Spleen (tissue), 11 donors: ENCODE measurements around the gene REC8. TPM values are rescaled to one million over a fixed set of nuclear protein-coding genes. Genes with fewer than 3 reads are reported as not detected.

Source experiments
- DNase-seq: peaks from one replicate; pipeline ENCODE4 v3.0.0-alpha.2; 2020
- H3K27ac ChIP-seq, 8 donors: fragments of 200-600 bp; sonication (generic) in 7 of 8; 1 replicate in 4 of 8; 2 replicates in 4 of 8; pipeline versions ENCODE4 v1.5.0 to v1.8.0; 2016 to 2021; ENCODE audit warnings: inconsistent platforms in 4 of 8, mild to moderate bottlenecking in 4 of 8, moderate library complexity in 1 of 8
- H3K27me3 ChIP-seq, 7 donors: fragments of 200-600 bp; sonication (generic) in 6 of 7; replicated peaks in 1 of 7; 1 replicate in 4 of 7; 2 replicates in 3 of 7; pipeline versions ENCODE4 v1.5.0 to v1.8.0; 2016 to 2021; ENCODE audit warnings: inconsistent platforms in 3 of 7, mild to moderate bottlenecking in 1 of 7
- H3K36me3 ChIP-seq, 6 donors: fragments of 200-600 bp; sonication (generic) in 5 of 6; 1 replicate in 4 of 6; 2 replicates in 2 of 6; pipeline versions ENCODE4 v1.5.0 to v1.8.0; 2016 to 2021; ENCODE audit warnings: inconsistent platforms in 2 of 6
- H3K4me1 ChIP-seq, 6 donors: fragments of 200-600 bp; sonication (generic) in 5 of 6; 1 replicate in 3 of 6; 2 replicates in 3 of 6; pipeline versions ENCODE4 v1.5.0 to v1.8.0; 2016 to 2021; ENCODE audit warnings: inconsistent platforms in 3 of 6
- H3K4me3 ChIP-seq, 8 donors: fragments of 200-600 bp; sonication (generic) in 7 of 8; 1 replicate in 4 of 8; 2 replicates in 4 of 8; pipeline versions ENCODE4 v1.5.0 to v1.8.0; 2016 to 2021; ENCODE audit warnings: inconsistent platforms in 4 of 8, mild to moderate bottlenecking in 4 of 8, moderate library complexity in 2 of 8
- H3K9me3 ChIP-seq, 8 donors: fragments of 200-600 bp; sonication (generic) in 7 of 8; 1 replicate in 4 of 8; 2 replicates in 4 of 8; pipeline versions ENCODE4 v1.5.0 to v1.8.0; 2016 to 2021; ENCODE audit warnings: inconsistent platforms in 4 of 8
- POLR2A ChIP-seq, 3 donors: fragments of 450-650 bp; IDR thresholded peaks; one replicate each; pipeline ENCODE4 v1.5.1; 2017; ENCODE audit warnings: antibody characterized with exemption in 3 of 3, mild to moderate bottlenecking in 1 of 3
- POLR2AphosphoS5 ChIP-seq, 3 donors: sonication (generic); formaldehyde crosslinking; IDR thresholded peaks; one replicate each; pipeline ENCODE4 v1.5.1; 2017; ENCODE audit warnings: antibody characterized with exemption in 3 of 3
- WGBS, 5 donors: extraction: QIAGEN DNeasy Blood & Tissue Kit in 3 of 5; methylation state at CpG; one replicate each; pipeline versions ENCODE4 v1.1.5 to v1.1.7; 2013 to 2018; 5-methylcytosine and 5-hydroxymethylcytosine counted together
- intact Hi-C: fragments of 100-400 bp; cut with DNase I; formaldehyde crosslinking; loops from one replicate; pipeline ENCODE4 v1.15.0; 2023; ENCODE audit warnings: low total_unique reads
- polyA plus RNA-seq, 3 donors: library from polyadenylated mRNA; stranded (reverse); fragments of 200-250 nt; gene quantifications; one replicate each; pipeline ENCODE4 v1.2.1, GENCODE V29; 2013
- total RNA-seq, 7 donors: library from RNA; depleted of rRNA in 3 of 7; stranded (reverse); fragments of >200 nt in 3 of 7; fragmentation: NEBNext Ultra II Directional in 4 of 7; extraction: Animal tissue kit (Norgen Biotek cat#: 25700) in 4 of 7; gene quantifications; one replicate each; pipeline versions ENCODE4 v1.1.0 to v1.2.1, GENCODE V29; 2016 to 2021
- TF ChIP-seq, protein P1 (sequence below), 11 experiments: fragments of 200-600 bp in 7 of 11; fragments of 450-650 bp in 4 of 11; sonication (generic) in 4 of 11; IDR thresholded peaks in 8 of 11; conservative IDR thresholded peaks in 3 of 11; 1 replicate in 7 of 11; 2 replicates in 4 of 11; pipeline versions ENCODE4 v1.4.0 to v1.8.0; 2016 to 2021; ENCODE audit warnings: antibody characterized with exemption in 11 of 11, inconsistent platforms in 4 of 11, mild to moderate bottlenecking in 1 of 11
- donor health status: healthy with polysubstance abuse.
- donor health status: DM: no; HTN: no; CAD: no; lungs with moderate emphysema.
- donor health status: DM: no; HTN: no; CAD: no.
- donor health status: Bipolar disorder and iron deficiency.
- donor health status: healthy.
- donor health status: DM: no; HTN: no; CAD: no.
- donor health status: DM: yes; HTN: yes; CAD: no.

REC8 gene
- total and polyA plus RNA-seq, 10 donors = 23.5 to 51.6 (median 40.2) TPM

DNA sequence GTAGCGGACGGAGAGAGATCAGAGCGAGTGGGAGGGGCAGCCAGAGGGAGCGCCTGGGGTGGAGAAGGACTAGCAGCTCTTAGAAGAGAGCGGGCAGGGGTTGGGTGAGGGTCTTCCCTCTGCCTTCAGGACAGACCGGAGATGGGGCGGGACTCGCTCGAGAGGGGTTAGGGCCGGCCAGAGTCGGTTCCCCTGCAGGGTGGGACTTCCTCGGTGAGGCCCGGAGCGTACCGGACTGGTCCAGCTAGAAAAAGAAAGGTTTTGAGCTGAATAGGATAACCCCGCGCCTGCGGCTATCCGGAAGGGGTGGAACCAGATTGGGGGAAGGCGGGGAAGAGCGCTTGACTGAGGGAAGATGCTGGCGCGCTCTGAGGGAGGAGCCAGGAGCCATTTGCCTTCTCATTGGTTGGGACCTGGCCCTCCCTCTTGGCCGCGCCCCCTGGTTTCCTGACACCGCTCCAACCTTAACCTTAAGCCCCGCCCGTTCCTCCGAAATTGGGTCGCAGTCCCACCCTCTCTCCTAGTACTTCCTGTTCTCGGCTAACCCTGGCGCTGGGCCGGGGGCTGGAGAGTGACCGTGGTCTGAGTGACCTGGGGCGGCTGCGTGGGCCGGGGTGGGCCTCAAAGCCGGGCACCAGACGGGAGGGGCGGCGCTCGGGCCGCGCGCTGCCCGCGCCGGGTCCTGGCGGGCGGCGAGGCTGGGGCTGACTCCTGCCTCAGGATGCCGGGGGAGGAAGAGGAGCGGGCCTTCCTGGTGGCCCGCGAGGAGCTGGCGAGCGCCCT, 24.7 kb upstream of the REC8 start, which contains the start of gene RNF31:
RNF31 (plus strand) TSS at position 521 of the 783 bp plus-strand sequence; CDS start at position 722, 201 bp downstream.
- WGBS, 5 donors = 0 to 1% (median 1%) methylated on average over 25 to 57 of the region's 57 CpGs
- TF ChIP-seq, protein P1, sequence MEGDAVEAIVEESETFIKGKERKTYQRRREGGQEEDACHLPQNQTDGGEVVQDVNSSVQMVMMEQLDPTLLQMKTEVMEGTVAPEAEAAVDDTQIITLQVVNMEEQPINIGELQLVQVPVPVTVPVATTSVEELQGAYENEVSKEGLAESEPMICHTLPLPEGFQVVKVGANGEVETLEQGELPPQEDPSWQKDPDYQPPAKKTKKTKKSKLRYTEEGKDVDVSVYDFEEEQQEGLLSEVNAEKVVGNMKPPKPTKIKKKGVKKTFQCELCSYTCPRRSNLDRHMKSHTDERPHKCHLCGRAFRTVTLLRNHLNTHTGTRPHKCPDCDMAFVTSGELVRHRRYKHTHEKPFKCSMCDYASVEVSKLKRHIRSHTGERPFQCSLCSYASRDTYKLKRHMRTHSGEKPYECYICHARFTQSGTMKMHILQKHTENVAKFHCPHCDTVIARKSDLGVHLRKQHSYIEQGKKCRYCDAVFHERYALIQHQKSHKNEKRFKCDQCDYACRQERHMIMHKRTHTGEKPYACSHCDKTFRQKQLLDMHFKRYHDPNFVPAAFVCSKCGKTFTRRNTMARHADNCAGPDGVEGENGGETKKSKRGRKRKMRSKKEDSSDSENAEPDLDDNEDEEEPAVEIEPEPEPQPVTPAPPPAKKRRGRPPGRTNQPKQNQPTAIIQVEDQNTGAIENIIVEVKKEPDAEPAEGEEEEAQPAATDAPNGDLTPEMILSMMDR (IDR thresholded peaks at IDR 0.05 in 8 of 11, conservative IDR thresholded peaks at IDR 0.05 in 3 of 11) = peak in 2 of 11 experiments; percentile 14 to 39
- TF ChIP-seq POLR2A (IDR thresholded peaks at IDR 0.05) (no peak), POLR2AphosphoS5 (IDR thresholded peaks at IDR 0.05) (peak; percentile 81 to 85 (median 84))
- Histone ChIP-seq H3K36me3 (peaks cover 9 to 74% (median 53%) of the 10 kb centered on the region in 6 donors), H3K4me3 (peak within 1 kb of the TSS; percentile 76 to 99 (median 95)), H3K27ac (peak within 1 kb of the TSS; percentile 89 to 99 (median 96)), H3K9me3 (no peaks in the 10 kb centered on the region), H3K4me1 (peaks cover 27 to 83% (median 62%) of the 10 kb centered on the region in 6 donors), H3K27me3 (no peaks in the 10 kb centered on the region)
- intact Hi-C loops = no loop called here
- DNase-seq = peak; percentile 99

DNA sequence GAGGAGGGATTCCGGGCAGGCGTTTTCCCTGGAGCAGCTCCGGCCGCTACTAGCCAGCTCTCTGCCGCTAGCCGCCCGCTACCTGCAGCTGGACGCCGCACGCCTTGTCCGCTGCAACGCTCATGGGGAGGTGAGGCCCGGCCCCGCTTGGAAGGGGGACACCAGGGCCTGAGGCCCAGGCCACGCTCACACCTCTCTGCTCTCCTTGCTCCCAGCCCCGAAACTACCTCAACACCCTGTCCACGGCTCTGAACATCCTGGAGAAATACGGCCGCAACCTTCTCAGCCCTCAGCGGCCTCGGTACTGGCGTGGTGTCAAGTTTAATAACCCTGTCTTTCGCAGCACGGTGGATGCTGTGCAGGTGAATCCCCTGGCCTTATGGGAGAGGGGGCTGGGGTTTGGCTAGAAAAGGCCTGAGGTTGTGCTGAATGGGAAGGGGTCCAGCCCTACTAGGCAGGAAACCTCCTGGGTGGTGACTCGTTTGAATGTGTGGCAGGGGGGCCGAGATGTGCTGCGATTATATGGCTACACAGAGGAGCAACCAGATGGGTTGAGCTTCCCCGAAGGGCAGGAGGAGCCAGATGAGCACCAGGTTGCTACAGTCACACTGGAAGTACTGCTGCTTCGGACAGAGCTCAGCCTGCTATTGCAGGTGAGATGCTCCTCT, 24.0 kb upstream of the REC8 start:
- no peaks in the 10 kb centered on the region for H3K27me3 ChIP-seq
- H3K27ac ChIP-seq = peak overlapping the region; percentile 79 to 99 (median 96)
- intact Hi-C loops = no loop called here
- TF ChIP-seq POLR2AphosphoS5 (IDR thresholded peaks at IDR 0.05) (no peak), POLR2A (IDR thresholded peaks at IDR 0.05) (no peak)
- TF ChIP-seq, protein P1 (IDR thresholded peaks at IDR 0.05 in 8 of 11, conservative IDR thresholded peaks at IDR 0.05 in 3 of 11) = no peak
- H3K4me3 ChIP-seq = peak overlapping the region; percentile 76 to 99 (median 95)
- DNase-seq = no peak
- H3K4me1 ChIP-seq = peaks cover 25 to 76% (median 55%) of the 10 kb centered on the region in 6 donors
- 6 to 9% (median 8%) methylated on average over 18 to 29 of the region's 29 CpGs for WGBS, 5 donors
- peaks cover 9 to 74% (median 59%) of the 10 kb centered on the region in 6 donors for H3K36me3 ChIP-seq
- no peaks in the 10 kb centered on the region for H3K9me3 ChIP-seq

- Histone ChIP-seq H3K4me1 (peaks cover 24 to 61% (median 48%) of the 10 kb centered on the region in 6 donors), H3K27ac (no peak overlapping the region), H3K9me3 (no peaks in the 10 kb centered on the region), H3K4me3 (no peak overlapping the region), H3K27me3 (no peaks in the 10 kb centered on the region), H3K36me3 (peaks cover 9 to 74% (median 62%) of the 10 kb centered on the region in 6 donors)
- intact Hi-C loops = no loop called here
- TF ChIP-seq, protein P1 (IDR thresholded peaks at IDR 0.05 in 8 of 11, conservative IDR thresholded peaks at IDR 0.05 in 3 of 11) = no peak
- TF ChIP-seq POLR2AphosphoS5 (IDR thresholded peaks at IDR 0.05) (no peak), POLR2A (IDR thresholded peaks at IDR 0.05) (no peak)
- 92 to 98% (median 95%) methylated on average over 3 of the region's 3 CpGs for WGBS, 5 donors
- DNase-seq = no peak
Observed at GRCh38 chr14:24149302-24149969, 22.4 kb upstream of the REC8 start.
